ENCODE data around the gene BNIP3. TPM values are rescaled to one million over a fixed set of nuclear protein-coding genes. Genes with fewer than 3 reads are reported as not detected.

BNIP3 gene
- total RNA-seq, 1 experiment from 2014 or later = 113 TPM

DNA sequence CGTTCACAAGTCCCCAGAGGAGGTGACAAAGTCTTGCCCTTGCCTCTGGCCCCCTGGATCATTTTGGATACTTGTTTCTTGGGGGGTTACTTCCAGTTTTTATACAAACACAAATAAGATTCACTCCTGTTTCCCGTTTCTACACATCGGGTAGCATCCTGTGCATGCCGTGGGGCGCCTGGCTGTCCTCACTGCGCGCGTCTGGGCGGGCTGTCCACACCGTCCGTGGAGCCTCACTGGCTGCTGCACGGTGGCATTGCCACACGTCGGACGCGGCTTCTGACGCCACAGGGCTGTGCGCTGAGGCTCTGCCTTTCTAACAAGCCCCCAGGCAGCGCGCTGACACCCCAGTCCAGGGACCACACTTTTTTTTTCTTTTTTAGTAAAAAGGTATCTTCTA, 18.4 kb downstream of the BNIP3 start:
- no peak overlapping the region for H3K27ac Mint-ChIP-seq

DNA sequence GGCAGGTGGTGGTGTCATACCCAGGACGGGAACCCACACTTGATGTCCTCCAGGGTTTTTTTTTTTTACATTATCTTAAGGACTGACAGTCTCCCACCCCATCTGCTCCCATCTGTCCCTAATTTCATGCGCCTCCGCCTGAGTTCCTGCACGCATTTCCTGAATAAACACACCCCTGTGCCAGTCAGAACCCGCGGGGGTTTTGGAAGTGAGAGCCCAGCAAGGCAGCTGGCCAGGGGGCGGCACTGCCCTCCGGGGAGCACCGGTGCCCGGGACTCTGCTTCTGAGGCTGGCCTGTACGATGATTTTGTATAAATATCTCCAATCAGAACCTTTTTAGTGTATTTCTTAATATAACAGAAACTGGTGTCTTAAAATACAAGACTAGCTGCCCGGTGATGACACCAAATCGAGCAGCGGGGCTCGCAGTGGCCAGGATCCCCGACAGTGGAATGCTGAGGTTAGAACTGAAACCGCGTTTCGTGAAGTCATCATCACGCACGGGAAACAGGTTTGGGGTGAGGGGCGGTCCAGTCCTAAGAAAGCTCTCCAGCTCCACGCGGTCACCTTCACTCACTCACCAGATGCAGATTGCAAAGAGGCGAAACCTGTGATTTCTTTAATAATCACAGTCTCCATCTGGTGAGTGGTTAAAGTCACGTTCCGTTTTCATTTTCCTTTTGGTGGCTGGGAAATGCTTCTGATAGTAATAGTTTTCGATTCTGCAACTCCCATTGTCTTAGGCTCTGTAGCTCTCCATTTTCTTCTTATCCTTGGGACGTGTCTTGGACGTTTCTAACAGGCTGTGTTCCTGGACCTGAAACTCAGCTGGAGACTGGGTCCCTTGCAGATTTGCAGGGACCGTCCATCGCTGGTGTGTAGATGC, 19.7 kb downstream of the BNIP3 start:
- DNase-seq (ENCODE audit: low spot score) = no peak
- ATAC-seq = no peak
- CTCF ChIA-PET = interaction anchor here (1.2 to 3.2 kb wide), 2 partner anchors 61 to 180 kb away, joined by 3 to 23 read pairs; no protein-coding TSS in a partner anchor
- peaks cover 30% of the 10 kb centered on the region for H3K36me3 Mint-ChIP-seq
- peaks cover 6% of the 10 kb centered on the region for H3K4me1 Mint-ChIP-seq
- no peak overlapping the region for H3K4me3 Mint-ChIP-seq
- H3K27ac Mint-ChIP-seq = peak overlapping the region; percentile 69
- peaks cover 10% of the 10 kb centered on the region for H3K9me3 Mint-ChIP-seq
- H3K27me3 Mint-ChIP-seq (ENCODE audit: low read depth) = no peaks in the 10 kb centered on the region
- POLR2A ChIA-PET = interaction anchor here (0.9 kb wide), 1 partner anchor 19 kb away, joined by 3 read pairs; no protein-coding TSS in a partner anchor
- TF ChIP-seq OVOL2 (CRISPR knock-in tag; IDR thresholded peaks at IDR 0.05; ENCODE audit: borderline replicate concordance) = no peak
- TF ChIP-seq, protein P1, sequence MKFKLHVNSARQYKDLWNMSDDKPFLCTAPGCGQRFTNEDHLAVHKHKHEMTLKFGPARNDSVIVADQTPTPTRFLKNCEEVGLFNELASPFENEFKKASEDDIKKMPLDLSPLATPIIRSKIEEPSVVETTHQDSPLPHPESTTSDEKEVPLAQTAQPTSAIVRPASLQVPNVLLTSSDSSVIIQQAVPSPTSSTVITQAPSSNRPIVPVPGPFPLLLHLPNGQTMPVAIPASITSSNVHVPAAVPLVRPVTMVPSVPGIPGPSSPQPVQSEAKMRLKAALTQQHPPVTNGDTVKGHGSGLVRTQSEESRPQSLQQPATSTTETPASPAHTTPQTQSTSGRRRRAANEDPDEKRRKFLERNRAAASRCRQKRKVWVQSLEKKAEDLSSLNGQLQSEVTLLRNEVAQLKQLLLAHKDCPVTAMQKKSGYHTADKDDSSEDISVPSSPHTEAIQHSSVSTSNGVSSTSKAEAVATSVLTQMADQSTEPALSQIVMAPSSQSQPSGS (CRISPR knock-in tag; IDR thresholded peaks at IDR 0.05; ENCODE audit: borderline replicate concordance, low read depth) = no peak
- no peak for TF ChIP-seq NR3C1 (CRISPR knock-in tag; conservative IDR thresholded peaks at IDR 0.05; ENCODE audit: low read depth)
- no peak for TF ChIP-seq ZNF219 (CRISPR knock-in tag; IDR thresholded peaks at IDR 0.05; ENCODE audit: borderline replicate concordance)
- TF ChIP-seq, protein P2, sequence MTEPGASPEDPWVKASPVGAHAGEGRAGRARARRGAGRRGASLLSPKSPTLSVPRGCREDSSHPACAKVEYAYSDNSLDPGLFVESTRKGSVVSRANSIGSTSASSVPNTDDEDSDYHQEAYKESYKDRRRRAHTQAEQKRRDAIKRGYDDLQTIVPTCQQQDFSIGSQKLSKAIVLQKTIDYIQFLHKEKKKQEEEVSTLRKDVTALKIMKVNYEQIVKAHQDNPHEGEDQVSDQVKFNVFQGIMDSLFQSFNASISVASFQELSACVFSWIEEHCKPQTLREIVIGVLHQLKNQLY (CRISPR knock-in tag; IDR thresholded peaks at IDR 0.05) = no peak
- TF ChIP-seq FOXP1 (CRISPR knock-in tag; IDR thresholded peaks at IDR 0.05; ENCODE audit: borderline replicate concordance) = no peak
- no peak for TF ChIP-seq RORB (CRISPR knock-in tag; IDR thresholded peaks at IDR 0.05)

More for the DNA sequence above, 18.4 kb downstream of the BNIP3 start:
- Mint-ChIP-seq H3K36me3 (peaks cover 23% of the 10 kb centered on the region), H3K4me3 (no peak overlapping the region), H3K4me1 (peaks cover 6% of the 10 kb centered on the region), H3K9me3 (no peaks in the 10 kb centered on the region), H3K27me3 (ENCODE audit: low read depth) (no peaks in the 10 kb centered on the region)
- DNase-seq (ENCODE audit: low spot score) (no peak), ATAC-seq (no peak)
- TF ChIP-seq, protein P3, sequence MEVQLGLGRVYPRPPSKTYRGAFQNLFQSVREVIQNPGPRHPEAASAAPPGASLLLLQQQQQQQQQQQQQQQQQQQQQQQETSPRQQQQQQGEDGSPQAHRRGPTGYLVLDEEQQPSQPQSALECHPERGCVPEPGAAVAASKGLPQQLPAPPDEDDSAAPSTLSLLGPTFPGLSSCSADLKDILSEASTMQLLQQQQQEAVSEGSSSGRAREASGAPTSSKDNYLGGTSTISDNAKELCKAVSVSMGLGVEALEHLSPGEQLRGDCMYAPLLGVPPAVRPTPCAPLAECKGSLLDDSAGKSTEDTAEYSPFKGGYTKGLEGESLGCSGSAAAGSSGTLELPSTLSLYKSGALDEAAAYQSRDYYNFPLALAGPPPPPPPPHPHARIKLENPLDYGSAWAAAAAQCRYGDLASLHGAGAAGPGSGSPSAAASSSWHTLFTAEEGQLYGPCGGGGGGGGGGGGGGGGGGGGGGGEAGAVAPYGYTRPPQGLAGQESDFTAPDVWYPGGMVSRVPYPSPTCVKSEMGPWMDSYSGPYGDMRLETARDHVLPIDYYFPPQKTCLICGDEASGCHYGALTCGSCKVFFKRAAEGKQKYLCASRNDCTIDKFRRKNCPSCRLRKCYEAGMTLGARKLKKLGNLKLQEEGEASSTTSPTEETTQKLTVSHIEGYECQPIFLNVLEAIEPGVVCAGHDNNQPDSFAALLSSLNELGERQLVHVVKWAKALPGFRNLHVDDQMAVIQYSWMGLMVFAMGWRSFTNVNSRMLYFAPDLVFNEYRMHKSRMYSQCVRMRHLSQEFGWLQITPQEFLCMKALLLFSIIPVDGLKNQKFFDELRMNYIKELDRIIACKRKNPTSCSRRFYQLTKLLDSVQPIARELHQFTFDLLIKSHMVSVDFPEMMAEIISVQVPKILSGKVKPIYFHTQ (CRISPR knock-in tag; IDR thresholded peaks at IDR 0.05) = no peak
- no peak for TF ChIP-seq ZNF138 (CRISPR knock-in tag; conservative IDR thresholded peaks at IDR 0.05)
- TF ChIP-seq, protein P4, sequence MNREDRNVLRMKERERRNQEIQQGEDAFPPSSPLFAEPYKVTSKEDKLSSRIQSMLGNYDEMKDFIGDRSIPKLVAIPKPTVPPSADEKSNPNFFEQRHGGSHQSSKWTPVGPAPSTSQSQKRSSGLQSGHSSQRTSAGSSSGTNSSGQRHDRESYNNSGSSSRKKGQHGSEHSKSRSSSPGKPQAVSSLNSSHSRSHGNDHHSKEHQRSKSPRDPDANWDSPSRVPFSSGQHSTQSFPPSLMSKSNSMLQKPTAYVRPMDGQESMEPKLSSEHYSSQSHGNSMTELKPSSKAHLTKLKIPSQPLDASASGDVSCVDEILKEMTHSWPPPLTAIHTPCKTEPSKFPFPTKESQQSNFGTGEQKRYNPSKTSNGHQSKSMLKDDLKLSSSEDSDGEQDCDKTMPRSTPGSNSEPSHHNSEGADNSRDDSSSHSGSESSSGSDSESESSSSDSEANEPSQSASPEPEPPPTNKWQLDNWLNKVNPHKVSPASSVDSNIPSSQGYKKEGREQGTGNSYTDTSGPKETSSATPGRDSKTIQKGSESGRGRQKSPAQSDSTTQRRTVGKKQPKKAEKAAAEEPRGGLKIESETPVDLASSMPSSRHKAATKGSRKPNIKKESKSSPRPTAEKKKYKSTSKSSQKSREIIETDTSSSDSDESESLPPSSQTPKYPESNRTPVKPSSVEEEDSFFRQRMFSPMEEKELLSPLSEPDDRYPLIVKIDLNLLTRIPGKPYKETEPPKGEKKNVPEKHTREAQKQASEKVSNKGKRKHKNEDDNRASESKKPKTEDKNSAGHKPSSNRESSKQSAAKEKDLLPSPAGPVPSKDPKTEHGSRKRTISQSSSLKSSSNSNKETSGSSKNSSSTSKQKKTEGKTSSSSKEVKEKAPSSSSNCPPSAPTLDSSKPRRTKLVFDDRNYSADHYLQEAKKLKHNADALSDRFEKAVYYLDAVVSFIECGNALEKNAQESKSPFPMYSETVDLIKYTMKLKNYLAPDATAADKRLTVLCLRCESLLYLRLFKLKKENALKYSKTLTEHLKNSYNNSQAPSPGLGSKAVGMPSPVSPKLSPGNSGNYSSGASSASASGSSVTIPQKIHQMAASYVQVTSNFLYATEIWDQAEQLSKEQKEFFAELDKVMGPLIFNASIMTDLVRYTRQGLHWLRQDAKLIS (CRISPR knock-in tag; IDR thresholded peaks at IDR 0.05; ENCODE audit: borderline replicate concordance) = no peak
- TF ChIP-seq NFYB (CRISPR knock-in tag; conservative IDR thresholded peaks at IDR 0.05; ENCODE audit: low read depth) = no peak
- no peak for TF ChIP-seq JAZF1 (CRISPR knock-in tag; IDR thresholded peaks at IDR 0.05)
- TF ChIP-seq, protein P5, sequence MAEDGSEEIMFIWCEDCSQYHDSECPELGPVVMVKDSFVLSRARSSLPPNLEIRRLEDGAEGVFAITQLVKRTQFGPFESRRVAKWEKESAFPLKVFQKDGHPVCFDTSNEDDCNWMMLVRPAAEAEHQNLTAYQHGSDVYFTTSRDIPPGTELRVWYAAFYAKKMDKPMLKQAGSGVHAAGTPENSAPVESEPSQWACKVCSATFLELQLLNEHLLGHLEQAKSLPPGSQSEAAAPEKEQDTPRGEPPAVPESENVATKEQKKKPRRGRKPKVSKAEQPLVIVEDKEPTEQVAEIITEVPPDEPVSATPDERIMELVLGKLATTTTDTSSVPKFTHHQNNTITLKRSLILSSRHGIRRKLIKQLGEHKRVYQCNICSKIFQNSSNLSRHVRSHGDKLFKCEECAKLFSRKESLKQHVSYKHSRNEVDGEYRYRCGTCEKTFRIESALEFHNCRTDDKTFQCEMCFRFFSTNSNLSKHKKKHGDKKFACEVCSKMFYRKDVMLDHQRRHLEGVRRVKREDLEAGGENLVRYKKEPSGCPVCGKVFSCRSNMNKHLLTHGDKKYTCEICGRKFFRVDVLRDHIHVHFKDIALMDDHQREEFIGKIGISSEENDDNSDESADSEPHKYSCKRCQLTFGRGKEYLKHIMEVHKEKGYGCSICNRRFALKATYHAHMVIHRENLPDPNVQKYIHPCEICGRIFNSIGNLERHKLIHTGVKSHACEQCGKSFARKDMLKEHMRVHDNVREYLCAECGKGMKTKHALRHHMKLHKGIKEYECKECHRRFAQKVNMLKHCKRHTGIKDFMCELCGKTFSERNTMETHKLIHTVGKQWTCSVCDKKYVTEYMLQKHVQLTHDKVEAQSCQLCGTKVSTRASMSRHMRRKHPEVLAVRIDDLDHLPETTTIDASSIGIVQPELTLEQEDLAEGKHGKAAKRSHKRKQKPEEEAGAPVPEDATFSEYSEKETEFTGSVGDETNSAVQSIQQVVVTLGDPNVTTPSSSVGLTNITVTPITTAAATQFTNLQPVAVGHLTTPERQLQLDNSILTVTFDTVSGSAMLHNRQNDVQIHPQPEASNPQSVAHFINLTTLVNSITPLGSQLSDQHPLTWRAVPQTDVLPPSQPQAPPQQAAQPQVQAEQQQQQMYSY (CRISPR knock-in tag; IDR thresholded peaks at IDR 0.05) = no peak
- TF ChIP-seq GABPB1 (CRISPR knock-in tag; IDR thresholded peaks at IDR 0.05) = no peak
- TF ChIP-seq SMAD3 (CRISPR knock-in tag; IDR thresholded peaks at IDR 0.05; ENCODE audit: borderline replicate concordance) = no peak
- TF ChIP-seq ZNF416 (CRISPR knock-in tag; IDR thresholded peaks at IDR 0.05) = no peak
- ChIA-PET CTCF (no interaction called here), POLR2A (no interaction called here)

Measured in WTC11 (cell line).